Fibroblast of skin of right quadriceps (primary cell): ENCODE results near the gene AMN1.
"Not testable (repeated sequence)": the region's sequence is repeated elsewhere in the genome, so short reads cannot be mapped to it uniquely, and the experiment has no call there.

Experiments used
- DNase-seq: peaks from one replicate; pipeline ENCODE4 v3.0.0-alpha.2; 2013

The AMN1 gene

DNA sequence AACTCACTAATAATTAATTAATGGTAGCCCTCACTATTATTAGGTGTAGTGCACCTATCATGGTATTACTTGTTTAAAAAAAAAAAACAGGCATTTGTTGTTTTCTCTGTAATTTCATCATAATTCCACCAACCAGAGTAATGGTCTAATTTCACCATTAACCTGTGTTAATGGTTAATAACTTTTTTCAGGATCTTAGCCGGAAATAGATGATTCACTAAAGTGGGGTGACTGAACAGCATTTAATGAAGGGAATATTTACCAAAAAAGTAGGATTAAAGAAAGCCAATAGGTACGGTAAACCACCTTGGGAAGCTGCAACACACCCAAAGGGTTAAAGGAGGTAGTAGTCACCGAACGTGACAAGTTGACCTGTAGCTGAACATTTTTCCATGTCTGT, 56.3 kb downstream of the AMN1 start:
- DNase-seq, result no peak

- not testable (repeated sequence) for DNase-seq
Measured at GRCh38 chr12:31669582-31669981, 59.2 kb downstream of the AMN1 start.

DNA sequence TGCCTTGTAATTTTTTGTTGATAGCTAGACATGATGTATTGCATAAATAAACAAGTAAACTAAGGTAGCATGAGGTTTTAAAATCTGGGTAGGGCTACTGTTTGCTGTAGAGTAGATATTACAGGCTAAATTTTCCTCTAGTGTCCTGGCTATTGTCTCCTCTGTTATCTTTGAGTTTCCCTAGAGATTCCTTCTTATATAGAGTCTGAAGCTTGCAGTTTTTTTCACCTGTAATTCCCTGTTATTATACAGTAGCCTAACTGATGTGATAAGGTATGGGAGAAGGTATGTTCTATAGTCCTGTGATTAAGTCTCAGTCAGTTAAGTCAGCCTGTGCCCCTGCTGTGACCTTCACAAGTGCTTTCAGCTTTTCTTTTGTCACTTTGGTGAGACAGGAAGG, 59.8 kb downstream of the AMN1 start:
- DNase-seq, result no peak

DNA sequence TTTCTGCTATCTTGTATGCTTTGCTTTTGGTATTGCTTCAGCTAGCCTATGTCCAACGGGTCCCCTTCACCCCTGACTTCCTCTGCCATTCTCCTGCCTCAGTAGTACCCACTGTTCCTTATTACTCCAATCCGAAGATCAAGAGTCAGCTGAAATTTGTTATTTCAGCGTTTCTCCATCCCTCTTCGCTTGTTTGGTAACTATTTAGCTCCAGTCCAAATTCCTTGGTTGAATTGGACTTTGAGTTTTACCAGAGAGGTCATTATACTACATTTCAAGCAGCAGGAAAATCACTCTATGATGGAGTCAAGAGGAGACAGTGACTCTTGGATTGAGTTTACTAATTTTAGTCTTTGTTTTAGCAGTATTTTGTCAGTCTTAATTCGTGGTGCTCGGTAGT, 64.8 kb downstream of the AMN1 start:
- DNase-seq, result no peak

GRCh38 chr12:31663576-31663975, 65.2 kb downstream of the AMN1 start:
- no peak for DNase-seq

GRCh38 chr12:31662176-31662849, 66.5 kb downstream of the AMN1 start:
- DNase-seq, result no peak

GRCh38 chr12:31659087-31659942, 69.5 kb downstream of the AMN1 start, which contains the start of gene ETFBKMT:
Gene ETFBKMT, plus strand, starts transcription at chr12:31659688. Its CDS starts 2,266 bp downstream, at chr12:31661954.
- DNase-seq, result peak; percentile 84

- DNase-seq, result no peak
Measured at GRCh38 chr12:31658471-31659086, 70.2 kb downstream of the AMN1 start.

GRCh38 chr12:31655792-31656191, 73.0 kb downstream of the AMN1 start:
- DNase-seq, result no peak

DNA sequence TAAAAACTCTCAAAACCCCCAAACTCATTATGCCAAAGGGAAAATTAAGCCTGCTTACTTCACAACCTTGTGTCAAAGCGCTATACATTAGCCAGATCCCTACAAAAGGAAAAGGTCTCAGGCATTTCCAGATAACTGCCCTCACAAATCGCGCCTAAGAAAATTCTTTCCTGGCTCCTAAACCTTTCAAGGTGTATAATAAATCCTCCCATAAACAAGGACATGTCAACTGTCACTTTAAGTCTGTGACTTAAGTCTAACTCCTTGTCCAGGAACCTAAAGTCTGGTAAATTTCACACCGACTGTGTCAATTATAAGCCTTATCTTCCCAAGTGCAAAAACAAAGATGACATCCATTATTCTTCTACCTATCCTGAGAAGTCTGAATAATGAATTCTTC, 73.6 kb downstream of the AMN1 start:
- DNase-seq, result no peak

DNA sequence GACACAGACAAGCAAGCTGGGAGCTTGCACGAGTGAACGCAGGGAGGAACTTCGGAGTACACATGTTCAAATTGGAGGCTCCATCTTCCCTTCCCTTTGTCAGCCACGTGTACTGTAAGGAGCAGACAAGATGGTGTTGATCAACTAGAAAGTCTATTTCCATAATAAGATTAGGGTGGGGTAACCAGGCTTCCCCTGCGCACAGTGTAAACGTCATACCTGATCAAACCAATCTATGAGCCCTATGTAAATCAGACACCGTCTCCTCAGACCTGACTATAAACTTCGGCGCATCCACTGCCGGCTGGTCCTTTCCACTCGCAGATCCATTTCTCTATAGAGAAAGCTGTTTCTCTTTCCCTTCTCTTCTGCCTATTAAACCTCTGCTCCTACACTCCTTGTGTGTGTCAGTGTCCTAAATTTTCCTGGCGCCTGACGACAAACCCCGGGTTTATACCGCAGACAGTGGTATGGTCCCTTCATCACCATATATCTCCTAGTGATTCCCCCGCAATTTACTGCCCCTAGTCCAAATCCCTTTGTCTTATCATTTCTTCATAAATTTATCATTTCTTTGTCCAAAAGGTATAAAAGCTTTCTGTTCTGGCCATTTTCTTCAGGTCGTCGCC, 76.8 kb downstream of the AMN1 start:
- peak; percentile 28 for DNase-seq

DNA sequence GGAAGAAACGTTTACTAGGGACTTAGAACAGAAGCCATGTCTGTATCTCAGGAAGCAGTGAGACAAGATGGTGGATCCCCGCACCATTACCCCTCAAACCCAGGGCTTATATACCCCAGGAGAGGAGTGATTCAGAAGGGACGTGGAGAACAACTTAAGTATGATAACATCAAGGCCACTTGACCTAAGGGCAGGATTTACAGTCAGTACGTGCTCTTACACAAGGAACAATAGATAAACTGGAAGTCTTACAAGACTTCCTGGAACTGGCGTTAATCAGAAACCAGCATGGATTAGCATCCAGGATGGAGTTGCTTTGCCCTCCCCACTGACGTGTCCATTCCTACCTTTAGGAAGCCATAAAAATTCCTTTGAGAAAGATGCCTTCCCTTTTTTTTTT, 77.9 kb downstream of the AMN1 start:
- DNase-seq, result no peak

- DNase-seq, result no peak
Measured at GRCh38 chr12:31647086-31647491, 81.7 kb downstream of the AMN1 start.

- DNase-seq, result no peak
Measured at GRCh38 chr12:31645924-31646323, 82.9 kb downstream of the AMN1 start.

- no peak for DNase-seq
Measured at GRCh38 chr12:31644536-31644935, 84.3 kb downstream of the AMN1 start.

- no peak for DNase-seq
Measured at GRCh38 chr12:31641509-31642090, 87.2 kb downstream of the AMN1 start.

DNA sequence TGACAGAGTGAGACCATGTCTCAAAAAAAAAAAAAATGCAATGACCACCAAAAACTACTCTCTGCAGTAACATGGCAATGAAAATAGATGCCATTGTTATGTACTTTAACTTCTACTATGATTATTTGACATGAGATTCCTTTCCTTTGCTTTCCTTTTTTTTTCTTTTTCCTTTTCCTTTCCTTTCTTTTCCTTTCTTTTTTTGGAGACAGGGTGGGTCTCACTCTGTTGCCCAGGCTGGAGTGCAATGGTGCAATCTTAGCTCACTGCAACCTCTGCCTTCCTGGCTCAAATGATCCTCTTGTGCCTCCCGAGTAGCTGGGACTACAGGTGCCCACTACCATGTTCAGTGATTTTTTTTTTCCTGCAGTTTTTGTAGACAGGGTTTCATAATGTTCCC, 94.2 kb downstream of the AMN1 start:
- no peak for DNase-seq

DNA sequence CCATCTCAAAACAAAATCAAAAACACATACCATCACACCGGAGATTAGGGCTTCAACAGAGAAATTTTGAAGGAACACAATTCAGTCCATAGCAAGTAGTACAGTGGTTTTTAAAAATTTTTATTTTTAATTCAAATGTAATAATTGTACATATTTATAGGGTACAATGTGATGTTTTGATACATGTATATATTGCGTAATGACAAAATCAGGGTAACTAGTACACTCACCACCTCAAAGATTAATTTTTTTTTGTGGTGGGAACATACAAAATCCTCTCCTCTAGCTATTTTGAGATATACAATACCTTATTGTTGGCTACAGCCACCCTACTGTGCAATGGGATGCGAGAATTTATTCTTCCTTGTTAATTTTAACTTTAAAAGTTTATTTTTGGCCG, 95.4 kb downstream of the AMN1 start:
- DNase-seq, result no peak

DNA sequence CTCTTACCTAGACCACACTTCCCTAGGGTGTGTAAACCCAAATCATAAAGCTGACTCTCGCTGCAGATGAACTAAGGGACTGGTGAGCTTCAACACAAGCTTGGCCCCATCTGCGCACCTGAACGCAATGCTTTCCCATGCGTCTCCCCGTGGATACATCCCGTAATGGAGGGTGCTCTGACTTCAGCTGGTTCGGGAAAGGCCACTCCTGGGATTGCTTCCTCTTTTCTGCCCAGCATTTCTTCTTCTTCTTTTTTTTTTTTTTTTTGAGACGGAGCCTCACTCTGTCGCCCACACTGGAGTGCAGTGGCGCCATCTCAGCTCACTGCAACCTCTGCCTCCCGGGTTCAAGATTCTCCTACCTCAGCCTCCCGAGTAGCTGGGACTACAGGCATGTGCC, 97.0 kb downstream of the AMN1 start:
- DNase-seq, result no peak

- no peak for DNase-seq
Measured at GRCh38 chr12:31631023-31631724, 97.6 kb downstream of the AMN1 start.

DNA sequence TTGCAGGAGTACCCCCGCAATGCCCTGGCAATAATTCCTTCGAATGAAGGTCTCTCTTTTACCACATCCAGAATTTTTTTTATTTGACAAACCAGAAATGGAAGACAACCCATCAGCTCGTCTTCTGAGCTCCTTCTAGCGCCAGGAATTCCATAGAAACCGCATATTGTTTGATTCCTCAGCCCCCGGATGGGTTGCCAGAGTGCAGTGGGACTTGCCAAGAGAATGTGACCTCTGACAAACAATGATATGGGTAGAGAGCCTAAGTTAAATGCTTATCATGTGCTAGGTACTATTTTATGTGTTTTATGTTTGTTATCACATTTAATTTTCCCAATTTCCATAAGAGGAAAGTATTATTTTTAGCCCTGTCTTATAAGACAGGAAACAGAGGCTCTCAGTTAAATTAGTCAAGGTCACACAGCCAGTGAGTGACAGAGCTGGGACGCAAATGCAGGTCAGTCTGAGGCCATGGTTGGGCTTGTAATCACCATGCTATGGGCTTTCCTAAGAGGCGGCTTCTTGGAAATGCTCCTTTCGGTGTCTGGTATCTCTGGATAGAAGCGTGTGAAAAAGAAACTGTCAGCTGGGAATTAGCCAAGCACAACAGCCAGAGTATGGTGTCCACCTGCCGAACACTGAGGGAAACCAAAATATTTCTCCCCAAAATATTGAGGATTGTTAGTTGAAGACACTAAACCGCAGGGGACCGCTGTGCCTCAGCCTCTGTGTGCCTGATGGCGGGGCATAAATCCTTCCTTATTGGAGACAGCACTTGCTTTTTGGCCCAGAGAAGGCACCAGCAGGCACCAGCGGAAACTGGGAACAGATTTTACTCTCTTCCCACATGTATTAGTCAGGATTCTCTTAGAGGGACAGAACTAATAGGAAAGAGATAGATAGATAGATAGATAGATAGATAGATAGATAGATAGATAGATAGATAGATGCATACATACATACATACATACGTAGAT, 98.8 kb downstream of the AMN1 start:
- peak; percentile 55 for DNase-seq
